Activated B cell treated with CpG ODN at 0.5 μM for 24 hours (primary cell): ENCODE data around the gene ARHGAP26. TPM values are rescaled to one million over a fixed set of nuclear protein-coding genes. Genes with fewer than 3 reads are reported as not detected.

Experiments used
- ATAC-seq: fragments of 200-7000 bp; cut with Tn5 transposase; one replicate; pipeline ENCODE4 v1.10.0; 2021; ENCODE audit warnings: low read depth, mild to moderate bottlenecking, moderate library complexity
- CTCF ChIA-PET: fragments of 350-600 bp; sonication (Branson Sonifier 250); formaldehyde crosslinking; loops from one replicate; lab custom pipeline; 2021; ENCODE audit warnings: antibody characterized with exemption; lab: Charles Lee
- POLR2A ChIA-PET: fragments of 350-600 bp; sonication (Branson Sonifier 250); formaldehyde crosslinking; loops from one replicate; lab custom pipeline; 2021; ENCODE audit warnings: antibody characterized with exemption; lab: Charles Lee
- DNase-seq: peaks from one replicate; pipeline ENCODE4 v3.0.0; 2022
- H3K27ac Mint-ChIP-seq: one replicate; pipeline ENCODE4 v1.8.0; 2020; ENCODE audit warnings: mixed read lengths
- H3K27me3 Mint-ChIP-seq: one replicate; pipeline ENCODE4 v1.8.0; 2021; ENCODE audit warnings: mixed read lengths
- H3K36me3 Mint-ChIP-seq: one replicate; pipeline ENCODE4 v1.8.0; 2021; ENCODE audit warnings: low read depth, mixed read lengths
- H3K4me1 Mint-ChIP-seq: one replicate; pipeline ENCODE4 v1.8.0; 2021; ENCODE audit warnings: mixed read lengths
- H3K4me3 Mint-ChIP-seq: one replicate; pipeline ENCODE4 v1.8.0; 2020; ENCODE audit warnings: mild to moderate bottlenecking, mixed read lengths
- H3K9me3 Mint-ChIP-seq: one replicate; pipeline ENCODE4 v1.8.0; 2020; ENCODE audit warnings: mixed read lengths
- CTCF ChIP-seq: fragments of 200-600 bp; IDR thresholded peaks from one replicate; pipeline ENCODE4 v1.8.0; 2022; ENCODE audit warnings: antibody characterized with exemption, mild to moderate bottlenecking
- intact Hi-C: fragments of 100-400 bp; cut with micrococcal nuclease; formaldehyde crosslinking; loops from one replicate; pipeline ENCODE4 v1.15.1; 2024
- total RNA-seq: library from RNA; stranded (reverse); gene quantifications from 2 replicates; pipeline ENCODE4 v1.2.3, GENCODE V29; 2022

ARHGAP26 gene
- total RNA-seq, 1 donor from 2014 or later = 20.9 TPM

GRCh38 chr5:143168171-143168741 lies 398.1 kb downstream of the ARHGAP26 start:
- no peak for ATAC-seq
- Mint-ChIP-seq H3K27me3 (no peaks in the 10 kb centered on the region), H3K4me1 (peaks cover 11% of the 10 kb centered on the region), H3K36me3 (no peaks in the 10 kb centered on the region), H3K9me3 (no peaks in the 10 kb centered on the region), H3K4me3 (no peak overlapping the region), H3K27ac (no peak overlapping the region)
- ChIA-PET CTCF (no interaction called here), POLR2A (interaction anchor here (0.6 kb wide), 1 partner anchor 297 kb away, joined by 6 read pairs; no protein-coding TSS in a partner anchor)
- no peak for TF ChIP-seq CTCF
- DNase-seq = no peak
- intact Hi-C loops = no loop called here

GRCh38 chr5:143168921-143169810 lies 399.0 kb downstream of the ARHGAP26 start:
- no peak for TF ChIP-seq CTCF
- Mint-ChIP-seq H3K4me3 (no peak overlapping the region), H3K9me3 (no peaks in the 10 kb centered on the region), H3K4me1 (peaks cover 11% of the 10 kb centered on the region), H3K36me3 (no peaks in the 10 kb centered on the region), H3K27ac (no peak overlapping the region), H3K27me3 (no peaks in the 10 kb centered on the region)
- intact Hi-C loops = no loop called here
- no peak for ATAC-seq
- ChIA-PET POLR2A (interaction anchor here (0.6 kb wide), 1 partner anchor 491 kb away, joined by 3 read pairs; no protein-coding TSS in a partner anchor), CTCF (no interaction called here)
- no peak for DNase-seq

- Mint-ChIP-seq H3K9me3 (no peaks in the 10 kb centered on the region), H3K27me3 (no peaks in the 10 kb centered on the region), H3K36me3 (no peaks in the 10 kb centered on the region), H3K4me3 (no peak overlapping the region), H3K4me1 (peaks cover 6% of the 10 kb centered on the region), H3K27ac (no peak overlapping the region)
- no peak for ATAC-seq
- intact Hi-C loops = no loop called here
- DNase-seq = no peak
- CTCF ChIA-PET = no interaction called here
- no peak for TF ChIP-seq CTCF
- POLR2A ChIA-PET = no interaction called here
Measured at GRCh38 chr5:143170104-143170503, 399.9 kb downstream of the ARHGAP26 start.

GRCh38 chr5:143170977-143171376 lies 400.8 kb downstream of the ARHGAP26 start:
- intact Hi-C loops = no loop called here
- CTCF ChIA-PET = no interaction called here
- Mint-ChIP-seq H3K36me3 (no peaks in the 10 kb centered on the region), H3K27ac (no peak overlapping the region), H3K4me1 (no peaks in the 10 kb centered on the region), H3K4me3 (no peak overlapping the region), H3K9me3 (no peaks in the 10 kb centered on the region), H3K27me3 (no peaks in the 10 kb centered on the region)
- ATAC-seq = no peak
- TF ChIP-seq CTCF = no peak
- no peak for DNase-seq
- POLR2A ChIA-PET = no interaction called here

GRCh38 chr5:143172739-143173138 lies 402.6 kb downstream of the ARHGAP26 start:
- ATAC-seq (no peak), DNase-seq (no peak)
- CTCF ChIA-PET = no interaction called here
- TF ChIP-seq CTCF = no peak
- H3K4me1 Mint-ChIP-seq = peaks cover 2% of the 10 kb centered on the region
- intact Hi-C loops = no loop called here
- H3K9me3 Mint-ChIP-seq = no peaks in the 10 kb centered on the region
- no peaks in the 10 kb centered on the region for H3K27me3 Mint-ChIP-seq
- POLR2A ChIA-PET = no interaction called here
- H3K36me3 Mint-ChIP-seq = no peaks in the 10 kb centered on the region
- H3K27ac Mint-ChIP-seq = no peak overlapping the region
- no peak overlapping the region for H3K4me3 Mint-ChIP-seq
